B cell (primary cell): ENCODE measurements around the gene DLG2.

ENCODE experiments used
- CTCF ChIP-seq: fragments of 200-600 bp; IDR thresholded peaks from one replicate; pipeline ENCODE4 v1.8.0; 2022; ENCODE audit warnings: antibody characterized with exemption, mild to moderate bottlenecking
- EZH2 ChIP-seq: IDR thresholded peaks from 2 replicates; pipeline ENCODE4 v1.6.1; 2012; ENCODE audit warnings: borderline replicate concordance, low read depth, mild to moderate bottlenecking, moderate library complexity, low read length; ENCODE audit not compliant: insufficient read depth, poor library complexity, severe bottlenecking

GRCh38 chr11:84804041-84804440 is 823.1 kb downstream of the DLG2 start:
- TF ChIP-seq CTCF = no peak
- no peak for TF ChIP-seq EZH2
